Measurements from ENCODE around the gene ZBTB4.
"Not testable (repeated sequence)": the region's sequence is repeated elsewhere in the genome, so short reads cannot be mapped to it uniquely, and the experiment has no call there.

Gene ZBTB4

DNA sequence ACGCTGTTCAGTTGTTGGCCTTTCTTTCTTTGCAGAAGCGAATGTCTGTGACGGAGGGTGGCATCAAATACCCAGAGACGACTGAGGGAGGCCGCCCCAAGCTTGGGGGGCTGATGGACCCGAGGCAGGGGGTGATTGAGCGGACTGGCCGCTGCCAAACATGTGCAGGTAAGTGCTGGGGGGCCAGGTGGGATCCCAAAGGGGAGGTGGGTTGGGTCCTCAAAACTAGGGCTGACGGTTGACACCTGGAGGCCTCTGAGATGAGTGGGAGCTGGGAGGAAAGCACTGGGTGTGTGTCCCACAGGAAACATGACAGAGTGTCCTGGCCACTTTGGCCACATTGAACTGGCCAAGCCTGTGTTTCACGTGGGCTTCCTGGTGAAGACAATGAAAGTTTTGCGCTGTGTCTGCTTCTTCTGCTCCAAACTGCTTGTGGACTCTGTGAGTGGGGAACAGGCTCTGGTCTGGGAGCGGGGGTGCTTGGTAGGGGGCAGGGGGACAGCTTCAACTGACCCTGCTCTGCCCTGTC, 16.5 kb upstream of the ZBTB4 start:
- DNase-seq (ENCODE audit: low spot score): no peak

GRCh38 chr17:7493941-7494340, 14.5 kb upstream of the ZBTB4 start:
- DNase-seq (ENCODE audit: low spot score): no peak

DNA sequence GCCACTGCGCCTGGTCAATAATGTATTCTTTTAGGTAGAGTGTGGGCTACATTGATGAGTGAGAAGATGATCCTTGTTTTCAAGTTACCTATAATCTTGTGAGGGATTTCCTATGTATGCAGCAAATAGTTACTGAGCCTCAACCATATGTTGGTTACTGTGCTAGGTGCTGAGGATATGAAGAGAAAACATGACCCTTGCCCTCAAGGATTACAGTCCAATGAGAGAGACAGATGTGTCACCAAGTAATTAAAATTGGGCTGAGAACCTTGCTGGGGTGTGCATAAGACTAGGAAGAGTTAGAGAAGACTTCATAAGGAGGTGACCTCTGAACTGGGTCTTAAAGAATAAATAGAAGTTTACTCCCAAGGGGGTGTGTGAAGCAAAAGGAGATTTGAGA, 12.2 kb upstream of the ZBTB4 start:
- DNase-seq (ENCODE audit: low spot score): no peak

DNA sequence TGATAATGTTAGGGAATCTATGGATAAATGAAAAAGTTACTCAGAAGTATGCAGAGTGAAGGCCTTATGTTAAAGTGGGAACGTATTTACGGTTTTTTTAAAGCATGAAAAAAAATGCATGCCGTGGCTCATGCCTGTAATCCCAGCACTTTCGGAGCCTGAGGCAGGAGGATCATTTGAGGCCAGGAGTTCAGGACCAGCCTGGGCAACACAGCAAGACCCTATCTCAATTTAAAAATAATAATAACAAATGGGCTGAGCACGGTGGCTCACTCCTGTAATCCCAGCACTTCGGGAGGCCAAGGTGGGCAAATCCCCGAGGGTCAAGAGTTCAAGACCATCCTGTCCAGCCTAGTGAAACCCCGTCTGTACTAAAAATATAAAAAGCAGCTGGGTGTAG, 10.7 kb upstream of the ZBTB4 start:
- DNase-seq (ENCODE audit: low spot score): no peak

DNA sequence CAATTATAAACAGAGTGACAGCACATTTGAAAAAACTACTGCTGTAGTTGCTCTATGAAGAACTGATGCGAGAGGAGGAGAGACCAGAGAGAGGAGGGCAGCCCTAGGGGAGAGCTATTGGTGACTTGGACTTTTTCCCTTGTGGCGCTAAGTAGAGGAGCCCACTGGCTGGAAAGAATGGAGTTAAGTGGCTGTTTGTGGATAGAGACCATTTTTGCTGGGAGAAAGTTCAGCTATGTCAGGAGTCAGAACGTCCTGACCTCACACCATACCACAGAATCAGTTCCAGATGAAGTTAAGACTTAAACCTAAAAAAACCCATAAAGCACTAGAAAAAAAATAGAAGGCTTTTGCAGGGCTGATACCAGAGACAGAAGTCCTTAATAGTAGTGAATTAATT, 6.8 kb upstream of the ZBTB4 start:
- no peak for DNase-seq (ENCODE audit: low spot score)

GRCh38 chr17:7484919-7485377, 5.5 kb upstream of the ZBTB4 start:
- no peak for DNase-seq (ENCODE audit: low spot score)

DNA sequence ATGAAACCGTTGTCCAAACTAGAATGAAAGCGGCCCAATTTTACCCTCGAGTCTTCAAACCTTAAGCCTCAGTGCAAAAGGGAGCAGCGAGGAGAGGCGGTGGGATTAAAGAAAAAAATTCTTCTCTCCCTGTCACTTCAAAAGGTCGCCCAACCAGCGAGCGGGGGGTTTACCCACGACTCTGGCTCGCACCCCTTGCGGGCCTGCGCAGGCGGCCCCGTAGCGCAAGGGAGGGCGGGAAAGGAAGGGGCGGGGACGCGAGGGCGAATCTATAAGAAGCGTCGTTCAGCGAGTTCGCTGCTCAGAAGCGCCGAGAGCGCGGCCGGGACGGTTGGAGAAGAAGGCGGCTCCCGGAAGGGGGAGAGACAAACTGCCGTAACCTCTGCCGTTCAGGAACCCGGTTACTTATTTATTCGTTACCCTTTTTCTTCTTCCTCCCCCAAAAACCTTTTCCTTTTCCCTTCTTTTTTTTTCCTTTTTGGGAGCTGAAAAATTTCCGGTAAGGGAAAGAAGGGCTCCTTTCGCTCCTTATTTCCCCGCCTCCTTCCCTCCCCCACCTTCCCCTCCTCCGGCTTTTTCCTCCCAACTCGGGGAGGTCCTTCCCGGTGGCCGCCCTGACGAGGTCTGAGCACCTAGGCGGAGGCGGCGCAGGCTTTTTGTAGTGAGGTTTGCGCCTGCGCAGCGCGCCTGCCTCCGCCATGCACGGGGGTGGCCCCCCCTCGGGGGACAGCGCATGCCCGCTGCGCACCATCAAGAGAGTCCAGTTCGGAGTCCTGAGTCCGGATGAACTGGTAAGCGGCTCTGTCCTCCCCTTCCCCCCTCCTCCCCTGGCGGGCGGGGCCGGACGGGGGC, 4.9 kb upstream of the ZBTB4 start, which contains the start of gene POLR2A:
TSS of gene POLR2A (plus strand) at position 300 of the 852 bp plus-strand sequence.
- DNase-seq (ENCODE audit: low spot score): peak; percentile 98

- peak; percentile 96 for DNase-seq (ENCODE audit: low spot score)
Observed at GRCh38 chr17:7483255-7484066, 4.0 kb upstream of the ZBTB4 start.

GRCh38 chr17:7482742-7483088, 3.3 kb upstream of the ZBTB4 start:
- DNase-seq (ENCODE audit: low spot score): not testable (repeated sequence)

DNA sequence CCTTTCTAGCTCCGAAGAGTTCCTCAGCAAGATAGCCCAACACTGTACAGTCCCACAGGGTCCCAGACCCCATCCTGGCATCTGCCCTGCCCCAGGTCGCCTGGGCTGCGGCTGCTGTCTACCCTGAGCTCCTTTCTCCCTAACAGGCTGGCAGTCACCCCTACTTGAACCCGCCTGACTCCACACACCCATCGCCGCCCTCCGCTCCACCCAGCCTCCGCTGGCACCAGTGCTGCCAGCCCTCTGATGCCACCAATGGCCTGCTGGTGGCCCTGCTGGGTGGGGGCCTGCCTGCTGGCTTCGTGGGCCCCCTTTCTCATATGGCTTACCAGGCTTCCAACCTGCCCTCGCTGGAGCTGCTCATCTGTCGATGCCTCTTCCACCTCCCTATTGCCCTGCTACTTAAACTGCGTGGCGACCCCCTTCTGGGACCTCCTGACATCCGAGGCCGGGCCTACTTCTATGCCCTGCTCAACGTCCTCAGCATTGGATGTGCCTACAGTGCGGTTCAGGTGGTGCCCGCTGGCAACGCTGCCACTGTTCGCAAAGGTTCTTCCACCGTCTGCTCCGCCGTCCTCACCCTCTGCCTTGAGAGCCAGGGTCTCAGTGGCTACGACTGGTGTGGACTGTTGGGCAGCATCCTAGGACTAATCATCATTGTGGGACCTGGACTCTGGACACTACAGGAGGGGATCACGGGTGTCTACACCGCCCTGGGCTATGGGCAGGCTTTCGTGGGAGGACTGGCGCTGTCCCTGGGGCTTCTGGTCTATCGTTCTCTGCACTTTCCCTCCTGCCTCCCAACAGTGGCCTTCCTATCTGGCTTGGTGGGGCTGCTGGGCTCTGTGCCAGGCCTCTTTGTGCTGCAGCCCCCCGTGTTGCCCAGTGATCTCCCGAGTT, 2.7 kb upstream of the ZBTB4 start:
- not testable (repeated sequence) for DNase-seq (ENCODE audit: low spot score)

DNA sequence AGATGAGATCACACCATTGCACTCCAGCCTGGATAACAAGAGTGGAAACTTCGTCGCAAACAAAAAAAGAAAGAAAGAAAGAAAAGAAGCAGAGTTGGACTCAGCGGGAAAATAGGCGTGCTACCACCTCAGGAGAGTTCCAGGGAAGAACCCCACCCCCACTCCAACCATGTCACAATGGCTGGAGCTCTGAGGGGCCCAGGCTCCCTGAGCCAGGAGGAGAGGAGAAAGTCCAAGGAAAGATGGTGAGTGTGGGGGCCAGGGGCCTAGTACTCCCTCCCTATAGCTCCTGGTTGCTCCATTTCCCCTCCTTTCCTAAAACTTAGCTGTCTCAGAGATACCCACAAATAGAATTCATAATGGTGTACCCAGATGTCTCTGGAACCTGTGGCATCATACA, 1.8 kb upstream of the ZBTB4 start, which contains the start of gene SLC35G6:
TSS of gene SLC35G6 (plus strand) at position 172 of the 400 bp plus-strand sequence. CDS start at position 243, 71 bp downstream.
- not testable (repeated sequence) for DNase-seq (ENCODE audit: low spot score)

- DNase-seq (ENCODE audit: low spot score): no peak
Observed at GRCh38 chr17:7480089-7480384, 606 bp upstream of the ZBTB4 start.

DNA sequence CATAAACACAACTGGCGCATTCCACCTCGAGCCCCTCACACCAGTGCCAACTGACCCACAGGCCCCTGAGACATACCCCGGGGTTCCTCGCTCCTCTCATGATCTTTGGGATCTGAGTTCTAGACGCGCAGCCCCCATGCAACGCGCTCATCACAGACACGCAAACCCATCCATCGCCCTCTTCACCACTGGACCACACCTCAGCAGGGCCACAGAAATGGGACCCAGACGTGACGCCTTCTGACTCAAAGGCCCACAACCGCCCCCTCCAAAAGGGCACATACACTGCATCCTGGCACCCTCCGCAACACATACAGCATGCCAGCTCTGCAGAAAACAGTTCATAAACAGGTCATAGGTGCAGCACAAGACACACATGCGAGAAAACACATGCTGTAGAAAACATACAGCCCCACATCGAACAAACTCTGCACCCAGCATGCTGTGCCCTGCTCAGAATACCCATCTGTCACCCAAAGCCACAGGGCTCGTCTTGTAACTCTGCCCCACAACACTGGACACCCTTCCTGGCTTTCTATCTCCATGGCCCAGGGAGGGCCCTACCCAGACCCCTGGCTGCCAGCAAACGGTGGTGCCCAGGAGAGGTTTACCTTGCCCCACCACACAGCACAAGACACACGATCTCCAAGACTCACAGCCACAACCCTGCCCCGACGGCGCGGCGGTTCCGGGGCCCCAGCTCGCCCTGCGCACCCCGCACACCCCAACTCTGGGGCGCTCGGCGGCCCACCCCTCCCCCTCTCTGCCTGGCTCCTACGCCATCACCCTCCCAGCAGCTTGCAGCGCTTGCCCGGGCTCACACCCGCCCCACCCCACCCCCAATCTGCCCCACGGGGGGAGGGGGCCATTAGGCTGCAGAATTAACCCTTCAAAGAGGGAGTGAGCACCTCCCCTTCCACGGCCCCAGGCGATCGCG, 887 bp downstream of the ZBTB4 start:
- DNase-seq (ENCODE audit: low spot score): peak; percentile 78

DNA sequence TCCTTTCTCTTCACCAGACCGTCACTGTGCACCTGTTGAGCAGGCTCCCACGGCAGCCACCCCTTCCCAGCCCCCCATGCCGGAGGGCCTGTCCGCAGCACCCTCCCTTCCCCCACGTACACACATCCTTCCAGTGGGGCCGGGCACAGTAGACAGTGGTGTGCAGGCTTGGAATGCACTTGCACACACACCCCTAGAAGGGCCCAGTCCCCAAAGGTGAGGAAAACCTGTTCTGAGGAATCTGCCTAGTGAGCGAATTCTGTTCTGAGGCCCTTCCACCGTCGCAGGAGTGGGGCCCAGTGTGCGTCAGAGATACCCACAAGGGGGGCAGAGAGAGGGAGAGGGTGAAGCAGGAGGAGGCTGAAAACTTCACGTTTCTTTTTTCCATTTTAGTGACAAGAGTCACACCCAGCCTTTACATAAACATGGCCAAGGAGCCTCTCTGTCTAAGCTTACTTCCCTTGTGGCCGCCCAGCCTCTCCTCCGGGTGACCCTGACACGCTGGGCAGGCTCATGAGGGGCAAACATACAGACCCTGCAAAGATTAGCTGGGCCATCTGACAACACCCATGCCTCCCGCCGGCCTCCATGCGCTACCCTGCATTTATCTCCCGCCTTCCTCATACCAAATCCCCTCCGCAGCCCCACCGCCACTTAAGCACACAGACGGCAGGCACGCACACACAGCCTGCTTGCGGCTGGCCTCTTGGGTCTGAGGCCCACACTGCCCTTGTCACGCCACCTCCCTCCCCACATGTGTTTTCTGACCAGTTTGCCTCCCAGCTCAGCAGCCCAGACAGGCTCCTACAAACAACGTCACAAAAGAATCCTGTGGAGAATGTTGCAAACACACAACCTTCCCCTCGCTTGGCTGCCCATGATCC, 1.8 kb downstream of the ZBTB4 start:
- DNase-seq (ENCODE audit: low spot score): no peak

GRCh38 chr17:7476951-7477350, 2.5 kb downstream of the ZBTB4 start:
- no peak for DNase-seq (ENCODE audit: low spot score)

- no peak for DNase-seq (ENCODE audit: low spot score)
Observed at GRCh38 chr17:7476494-7476893, 2.9 kb downstream of the ZBTB4 start.

DNA sequence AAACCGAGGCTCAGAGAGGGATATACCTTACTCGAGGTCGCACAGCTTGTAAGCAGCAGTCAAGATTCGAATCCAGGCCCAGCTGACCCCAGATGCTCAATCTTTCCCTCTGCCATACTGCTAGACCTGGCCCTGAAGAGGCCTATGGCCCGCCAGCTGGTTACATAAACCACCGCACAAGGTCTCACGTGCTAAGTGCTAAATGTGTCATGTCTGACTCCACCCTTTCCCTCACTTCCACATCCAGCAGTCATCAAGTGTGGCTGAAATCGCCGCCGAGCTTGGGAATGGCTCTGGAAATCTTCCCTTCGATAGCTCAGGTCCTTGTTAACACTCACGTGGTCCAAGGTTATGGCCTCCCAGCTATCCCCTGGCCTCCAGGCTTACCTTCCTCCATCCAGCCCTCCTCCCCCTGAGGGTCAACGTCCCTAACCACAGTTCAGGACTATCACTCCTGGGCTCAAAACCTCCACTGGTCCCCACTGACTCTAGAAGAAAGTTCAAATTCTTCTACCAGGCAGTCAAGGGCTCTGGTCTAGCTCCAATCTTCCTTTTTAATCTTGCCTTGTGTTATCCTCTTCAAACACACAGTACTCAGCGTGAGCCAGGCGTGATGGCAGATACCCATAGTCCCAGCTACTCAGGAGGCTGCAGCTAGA, 3.5 kb downstream of the ZBTB4 start:
- no peak for DNase-seq (ENCODE audit: low spot score)

DNA sequence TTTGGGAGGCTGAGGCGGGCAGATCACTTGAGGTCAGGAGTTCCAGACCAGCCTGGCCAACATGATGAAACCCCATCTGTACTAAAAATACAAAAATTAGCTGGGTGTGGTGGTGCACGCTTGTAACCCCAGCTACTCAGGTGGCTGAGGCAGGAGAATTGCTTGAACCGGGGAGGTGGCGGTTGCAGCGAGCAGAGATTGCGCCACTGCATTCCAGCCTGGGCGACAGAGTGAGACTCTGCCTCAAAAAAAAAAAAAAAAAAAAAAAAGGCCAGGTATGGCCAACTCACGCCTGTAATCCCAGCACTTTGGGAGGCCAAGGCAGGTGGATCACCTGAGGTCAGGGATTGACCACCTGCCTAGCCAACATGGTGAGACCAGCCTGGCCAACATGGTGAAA, 4.7 kb downstream of the ZBTB4 start:
- DNase-seq (ENCODE audit: low spot score): not testable (repeated sequence)

- no peak for DNase-seq (ENCODE audit: low spot score)
Observed at GRCh38 chr17:7471729-7472128, 7.7 kb downstream of the ZBTB4 start.
